Measurements from ENCODE around the gene MARCHF7.
"Not testable (repeated sequence)": the region's sequence is repeated elsewhere in the genome, so short reads cannot be mapped to it uniquely, and the experiment has no call there.

MARCHF7 gene

DNA sequence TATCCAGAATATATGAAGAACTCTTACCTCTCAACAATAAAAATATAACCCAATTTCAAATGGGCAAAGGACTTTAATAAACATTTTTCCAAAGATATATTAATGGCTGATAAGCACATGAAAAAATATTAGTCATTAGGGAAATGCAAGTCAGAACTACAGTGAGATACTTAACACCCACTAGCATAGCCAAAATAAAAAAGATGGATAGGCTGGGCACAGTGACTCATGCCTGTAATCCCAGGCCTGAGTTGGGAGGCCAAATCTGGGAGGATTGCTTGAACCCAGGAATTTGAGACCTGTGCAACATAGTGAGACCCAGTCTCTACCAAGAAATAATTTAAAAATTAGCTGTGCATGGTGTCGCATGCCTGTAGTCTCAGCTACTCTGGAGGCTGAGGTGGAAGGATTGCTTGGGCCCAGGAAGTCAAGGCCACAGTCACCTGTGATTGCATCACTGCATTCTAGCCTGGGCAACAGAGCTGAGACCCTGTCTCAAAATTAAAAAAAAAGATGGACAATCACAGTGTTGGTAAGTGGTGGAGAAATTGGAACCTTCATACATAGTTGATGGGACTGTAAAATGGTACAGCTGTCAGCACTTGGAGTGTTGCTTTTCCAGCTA is 25.1 kb downstream of the MARCHF7 start:
- no peaks in the 10 kb centered on the region for H3K27me3 Mint-ChIP-seq
- no peak overlapping the region for H3K4me3 Mint-ChIP-seq

DNA sequence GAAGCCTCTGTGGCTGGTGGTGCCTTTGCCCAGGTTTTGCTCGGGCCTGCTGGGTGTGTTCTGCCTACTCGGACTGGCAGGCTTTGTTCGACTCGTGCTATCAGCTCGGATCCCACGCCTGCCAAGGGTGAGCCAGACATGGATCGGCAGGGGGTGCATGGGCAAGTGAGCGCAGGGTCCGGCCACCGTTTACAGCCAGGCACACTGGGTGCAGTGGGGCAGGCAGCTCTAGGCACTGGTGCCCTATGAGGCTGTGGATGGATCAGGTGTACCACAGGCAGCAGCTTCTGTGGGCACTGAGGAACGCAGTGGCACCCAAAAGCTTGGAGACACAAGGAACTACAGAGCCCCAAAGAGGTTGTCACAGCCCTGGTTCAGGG is 25.6 kb downstream of the MARCHF7 start:
- no peaks in the 10 kb centered on the region for H3K27me3 Mint-ChIP-seq
- no peaks in the 10 kb centered on the region for H3K9me3 Mint-ChIP-seq
- peaks cover 32 to 45% of the 10 kb centered on the region in 2 donors for H3K36me3 Mint-ChIP-seq
- DNase-seq (no peak), ATAC-seq (replicated peaks) (no peak)
- H3K4me1 Mint-ChIP-seq, result peaks cover 5 to 17% of the 10 kb centered on the region in 2 donors
- H3K4me3 Mint-ChIP-seq, result no peak overlapping the region
- H3K27ac Mint-ChIP-seq, result peak overlapping the region; percentile 81

More for the DNA sequence above, 25.1 kb downstream of the MARCHF7 start:
- H3K36me3 Mint-ChIP-seq, result peaks cover 28 to 42% of the 10 kb centered on the region in 2 donors
- H3K27ac Mint-ChIP-seq, result no peak overlapping the region
- ATAC-seq (replicated peaks) (no peak), DNase-seq (no peak)
- no peaks in the 10 kb centered on the region for H3K9me3 Mint-ChIP-seq
- H3K4me1 Mint-ChIP-seq, result peaks cover 5 to 17% of the 10 kb centered on the region in 2 donors

DNA sequence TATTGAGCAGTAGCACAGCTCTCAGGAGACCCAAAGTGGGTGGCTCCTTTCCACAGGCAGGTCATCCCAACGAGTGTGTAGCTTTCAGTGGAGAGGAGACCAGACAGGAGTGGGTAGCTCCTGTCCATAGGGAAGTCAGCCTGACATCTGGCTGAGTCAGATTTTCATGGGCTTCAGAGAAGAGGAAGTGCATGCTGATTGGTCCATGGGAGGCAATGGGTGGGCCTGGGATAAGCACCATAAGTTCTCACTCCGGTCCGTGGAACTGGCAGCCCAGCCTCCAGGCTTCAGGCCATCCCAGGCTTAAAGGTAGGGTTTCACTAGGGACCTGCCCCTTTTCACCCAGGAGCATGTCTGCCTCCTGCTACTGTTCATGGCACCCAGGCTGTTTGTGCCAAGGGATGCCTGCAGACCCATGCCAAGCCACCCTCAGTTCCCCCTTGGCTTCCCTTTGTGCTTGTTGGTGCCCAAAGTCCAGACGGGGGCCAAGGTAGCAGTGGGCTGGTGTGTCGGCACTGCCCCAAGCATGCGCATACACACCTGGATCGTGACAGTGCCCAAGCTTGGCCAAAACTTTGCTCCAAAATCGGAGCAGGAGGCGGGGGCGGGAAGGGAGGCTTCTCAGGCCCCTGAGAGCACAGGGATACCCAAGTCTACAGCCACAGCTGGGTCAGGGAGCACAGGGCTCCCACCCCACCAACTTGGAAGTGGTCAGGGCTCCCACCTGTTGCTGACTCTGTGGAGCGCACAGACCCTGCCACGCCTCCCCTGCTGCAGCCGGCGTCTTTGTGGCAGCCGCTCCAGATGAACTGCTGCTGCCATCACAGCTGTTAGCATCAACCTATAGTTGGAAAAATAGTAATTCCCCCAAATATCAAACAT is 26.4 kb downstream of the MARCHF7 start:
- Mint-ChIP-seq H3K4me3 (no peak overlapping the region), H3K36me3 (peaks cover 37 to 51% of the 10 kb centered on the region in 2 donors), H3K4me1 (peaks cover 5 to 17% of the 10 kb centered on the region in 2 donors), H3K27me3 (no peaks in the 10 kb centered on the region), H3K9me3 (no peaks in the 10 kb centered on the region), H3K27ac (no peak overlapping the region)
- ATAC-seq (replicated peaks) (no peak), DNase-seq (no peak)

DNA sequence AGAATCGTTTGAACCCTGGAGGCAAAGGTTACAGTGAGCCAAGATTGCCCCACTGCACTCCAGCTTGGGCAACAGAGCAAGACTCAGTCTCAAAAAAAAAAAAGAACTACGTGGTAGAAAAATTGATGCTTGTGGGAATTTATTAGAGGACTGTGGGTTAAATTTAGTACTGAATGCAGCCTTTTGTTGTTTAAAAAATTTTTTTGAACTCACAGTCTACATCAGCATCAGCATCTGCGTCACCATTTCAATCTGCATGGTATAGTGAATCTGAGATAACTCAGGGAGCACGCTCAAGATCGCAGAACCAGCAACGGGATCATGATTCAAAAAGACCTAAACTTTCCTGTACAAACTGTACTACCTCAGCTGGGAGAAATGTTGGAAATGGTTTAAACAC is 30.5 kb downstream of the MARCHF7 start:
- H3K27me3 Mint-ChIP-seq, result no peaks in the 10 kb centered on the region
- ATAC-seq (replicated peaks), result no peak
- no peak overlapping the region for H3K4me3 Mint-ChIP-seq
- H3K4me1 Mint-ChIP-seq, result peaks cover 5 to 12% of the 10 kb centered on the region in 2 donors
- H3K36me3 Mint-ChIP-seq, result peaks cover 45 to 54% of the 10 kb centered on the region in 2 donors
- H3K27ac Mint-ChIP-seq, result no peak overlapping the region
- H3K9me3 Mint-ChIP-seq, result no peaks in the 10 kb centered on the region
- no peak for DNase-seq

DNA sequence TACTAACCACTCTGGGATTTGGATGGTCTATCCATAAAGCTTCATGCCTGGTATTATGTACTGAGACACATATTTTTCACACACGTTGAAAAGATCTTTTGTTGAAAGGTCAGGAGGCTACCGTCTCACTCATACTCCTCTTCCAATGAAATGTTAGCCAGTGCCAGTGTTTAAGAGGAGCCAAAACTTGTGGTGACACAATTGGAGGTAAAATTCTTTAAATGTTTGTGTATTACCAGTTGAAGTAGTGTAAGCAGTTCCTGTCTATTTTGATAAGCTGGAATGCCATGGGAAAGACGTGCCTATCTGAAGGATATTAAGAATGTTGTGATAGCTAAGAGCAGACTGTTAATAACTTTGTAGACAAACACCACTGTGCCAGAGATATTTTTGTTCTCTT is 32.1 kb downstream of the MARCHF7 start:
- DNase-seq (no peak), ATAC-seq (replicated peaks) (no peak)
- Mint-ChIP-seq H3K27me3 (no peaks in the 10 kb centered on the region), H3K9me3 (no peaks in the 10 kb centered on the region), H3K27ac (peak overlapping the region; percentile 39), H3K36me3 (peaks cover 43 to 56% of the 10 kb centered on the region in 2 donors), H3K4me3 (no peak overlapping the region), H3K4me1 (peaks cover 2 to 6% of the 10 kb centered on the region in 2 donors)

DNA sequence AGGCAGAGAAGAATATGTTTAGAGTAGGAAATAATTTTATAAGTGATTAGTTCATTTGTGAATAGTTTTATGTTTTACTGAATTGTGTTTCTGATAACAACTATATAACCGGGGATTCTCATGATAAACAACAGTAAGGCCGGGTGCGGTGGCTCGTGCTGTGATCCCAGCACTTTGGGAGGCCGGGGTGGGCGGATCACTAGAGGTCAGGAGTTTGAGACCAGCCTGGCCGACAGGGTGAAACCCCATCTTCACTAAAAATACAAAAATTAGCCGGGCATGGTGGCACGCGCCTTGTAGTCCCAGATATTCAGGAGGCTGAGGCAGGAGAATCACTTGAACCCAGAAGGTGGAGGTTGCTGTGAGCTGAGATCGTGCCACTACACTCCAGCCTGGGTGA is 32.9 kb downstream of the MARCHF7 start:
- H3K36me3 Mint-ChIP-seq, result peaks cover 41 to 53% of the 10 kb centered on the region in 2 donors

DNA sequence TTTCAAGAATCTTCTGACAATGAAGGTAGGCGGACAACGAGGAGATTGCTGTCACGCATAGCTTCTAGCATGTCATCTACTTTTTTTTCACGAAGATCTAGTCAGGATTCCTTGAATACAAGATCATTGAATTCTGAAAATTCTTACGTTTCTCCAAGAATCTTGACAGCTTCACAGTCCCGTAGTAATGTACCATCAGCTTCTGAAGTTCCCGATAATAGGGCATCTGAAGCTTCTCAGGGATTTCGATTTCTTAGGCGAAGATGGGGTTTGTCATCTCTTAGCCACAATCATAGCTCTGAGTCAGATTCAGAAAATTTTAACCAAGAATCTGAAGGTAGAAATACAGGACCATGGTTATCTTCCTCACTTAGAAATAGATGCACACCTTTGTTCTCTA is 35.8 kb downstream of the MARCHF7 start:
- Mint-ChIP-seq H3K4me1 (peaks cover 0 to 5% of the 10 kb centered on the region in 2 donors), H3K4me3 (no peak overlapping the region), H3K27ac (no peak overlapping the region), H3K27me3 (no peaks in the 10 kb centered on the region), H3K36me3 (peaks cover 46 to 51% of the 10 kb centered on the region in 2 donors), H3K9me3 (peaks cover 0 to 3% of the 10 kb centered on the region in 2 donors)
- ATAC-seq (replicated peaks), result no peak
- no peak for DNase-seq

More for the DNA sequence above, 32.9 kb downstream of the MARCHF7 start:
- not testable (repeated sequence) for H3K27ac Mint-ChIP-seq; DNase-seq; H3K27me3 Mint-ChIP-seq; H3K4me3 Mint-ChIP-seq; H3K4me1 Mint-ChIP-seq; H3K9me3 Mint-ChIP-seq; ATAC-seq (replicated peaks)

DNA sequence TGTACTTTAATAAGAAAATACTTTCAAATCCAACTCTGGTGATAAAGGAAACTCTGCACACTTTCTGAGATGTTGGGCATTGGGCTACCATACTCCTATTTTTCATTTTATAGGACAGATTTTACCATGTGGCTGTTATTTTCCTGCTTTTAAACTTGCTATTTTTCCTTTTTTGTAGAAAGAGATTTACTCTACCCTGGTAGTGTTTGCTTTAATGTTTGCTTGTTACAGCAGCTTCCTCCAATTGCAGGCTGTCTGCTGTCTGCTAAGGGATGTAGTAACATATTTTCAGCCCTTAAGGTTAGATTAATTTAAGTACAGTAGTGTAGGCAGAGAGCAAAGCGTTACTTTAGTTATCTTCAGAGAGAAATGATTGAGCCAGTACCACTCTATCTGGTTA is 38.6 kb downstream of the MARCHF7 start:
- H3K4me3 Mint-ChIP-seq, result no peak overlapping the region
- ATAC-seq (replicated peaks), result no peak
- peaks cover 0 to 5% of the 10 kb centered on the region in 2 donors for H3K4me1 Mint-ChIP-seq
- H3K27me3 Mint-ChIP-seq, result no peaks in the 10 kb centered on the region
- peaks cover 31 to 35% of the 10 kb centered on the region in 2 donors for H3K36me3 Mint-ChIP-seq
- no peak overlapping the region for H3K27ac Mint-ChIP-seq
- DNase-seq, result no peak
- peaks cover 0 to 3% of the 10 kb centered on the region in 2 donors for H3K9me3 Mint-ChIP-seq

DNA sequence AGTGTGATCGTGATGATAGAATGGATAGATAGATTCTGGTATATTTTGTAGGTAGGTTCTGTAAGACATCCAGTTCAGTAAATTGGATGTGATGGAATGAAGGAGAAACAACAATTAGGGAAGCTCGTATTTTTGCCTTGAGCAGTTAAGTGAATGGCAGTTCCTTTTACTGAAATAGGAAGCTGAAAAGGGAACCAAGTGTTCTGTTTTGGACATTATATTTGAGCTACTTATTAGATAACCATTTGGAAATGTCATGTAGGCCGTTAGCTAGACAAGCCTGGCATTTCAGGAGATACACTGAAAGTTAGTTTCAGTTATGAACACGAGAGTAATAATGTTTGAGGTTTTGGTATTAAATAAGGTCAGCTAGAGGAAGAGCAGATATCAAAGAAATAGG is 41.5 kb downstream of the MARCHF7 start:
- Mint-ChIP-seq H3K4me3 (no peak overlapping the region), H3K27me3 (no peaks in the 10 kb centered on the region), H3K9me3 (peaks cover 0 to 3% of the 10 kb centered on the region in 2 donors), H3K27ac (no peak overlapping the region), H3K4me1 (peaks cover 0 to 5% of the 10 kb centered on the region in 2 donors), H3K36me3 (peaks cover 29 to 30% of the 10 kb centered on the region in 2 donors)
- no peak for DNase-seq
- peak; percentile 76 to 77 for ATAC-seq (replicated peaks)

DNA sequence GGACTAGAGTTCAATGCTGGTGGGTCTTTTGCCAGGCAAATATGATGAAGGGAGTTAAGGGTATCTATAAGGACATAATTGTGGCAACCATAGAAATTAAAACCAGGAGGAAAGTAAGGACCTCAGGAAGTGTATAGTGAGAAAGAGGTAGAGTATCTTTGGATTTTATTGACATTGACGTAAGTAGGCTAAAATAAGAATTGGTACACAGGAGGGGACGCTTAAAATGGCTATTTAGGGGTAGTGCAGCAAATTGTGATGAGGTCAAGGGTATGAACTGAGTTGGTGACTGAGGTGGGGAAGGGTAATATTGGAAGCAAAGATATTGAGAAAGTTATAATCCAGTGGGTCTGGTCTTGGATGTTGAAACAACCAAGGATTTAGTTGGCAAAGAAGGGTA is 42.7 kb downstream of the MARCHF7 start:
- no peak for ATAC-seq (replicated peaks)
- DNase-seq, result no peak
- Mint-ChIP-seq H3K27me3 (no peaks in the 10 kb centered on the region), H3K4me3 (no peak overlapping the region), H3K9me3 (peaks cover 0 to 3% of the 10 kb centered on the region in 2 donors), H3K4me1 (peaks cover 0 to 5% of the 10 kb centered on the region in 2 donors), H3K36me3 (peaks cover 23 to 27% of the 10 kb centered on the region in 2 donors), H3K27ac (no peak overlapping the region)

DNA sequence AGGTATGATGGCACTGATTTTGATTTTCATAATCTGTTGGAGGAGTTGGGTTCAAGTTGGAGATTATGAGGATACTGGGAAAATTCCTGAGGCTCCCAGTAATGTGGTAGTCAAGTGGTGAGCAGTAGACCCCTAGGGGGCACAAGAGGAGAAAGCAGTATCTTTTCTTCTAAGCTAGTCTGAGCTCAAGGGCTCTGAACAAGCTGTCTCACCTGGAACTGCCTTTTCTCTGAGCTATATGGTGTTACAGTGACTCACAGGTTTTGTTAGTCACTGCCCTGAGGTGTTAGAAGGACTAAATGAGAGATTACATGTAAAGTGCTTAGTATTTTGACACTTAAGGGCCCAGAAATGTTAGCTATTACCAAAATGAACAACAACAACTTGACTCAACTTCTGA is 43.5 kb downstream of the MARCHF7 start:
- peaks cover 26 to 33% of the 10 kb centered on the region in 2 donors for H3K36me3 Mint-ChIP-seq
- no peak overlapping the region for H3K4me3 Mint-ChIP-seq
- H3K27me3 Mint-ChIP-seq, result no peaks in the 10 kb centered on the region
- no peak overlapping the region for H3K27ac Mint-ChIP-seq
- no peak for DNase-seq
- H3K9me3 Mint-ChIP-seq, result peaks cover 0 to 3% of the 10 kb centered on the region in 2 donors
- ATAC-seq (replicated peaks), result peak in 1 of 2 donors; percentile 27
- peaks cover 0 to 5% of the 10 kb centered on the region in 2 donors for H3K4me1 Mint-ChIP-seq

DNA sequence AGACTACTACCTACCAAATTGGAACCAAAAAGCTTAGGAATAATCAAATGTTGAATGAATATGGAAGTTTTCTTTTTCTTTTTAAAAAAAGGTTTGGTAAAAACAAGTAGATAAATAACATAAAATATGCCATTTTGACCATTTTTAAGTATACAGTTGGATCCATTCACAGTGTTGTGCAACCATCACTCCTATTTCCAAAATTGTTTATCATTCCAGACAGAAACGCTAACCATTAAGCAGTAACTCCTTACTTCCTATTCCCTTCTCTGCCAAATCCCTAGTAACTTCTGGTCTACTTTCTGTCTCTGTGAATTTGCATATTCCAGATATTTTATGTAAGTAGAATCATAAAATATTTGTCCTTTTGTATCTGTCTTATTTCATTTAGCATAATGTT is 45.9 kb downstream of the MARCHF7 start:
- no peak overlapping the region for H3K4me3 Mint-ChIP-seq
- peaks cover 20 to 25% of the 10 kb centered on the region in 2 donors for H3K36me3 Mint-ChIP-seq
- no peaks in the 10 kb centered on the region for H3K27me3 Mint-ChIP-seq
- H3K9me3 Mint-ChIP-seq, result no peaks in the 10 kb centered on the region
- DNase-seq (no peak), ATAC-seq (replicated peaks) (no peak)
- no peak overlapping the region for H3K27ac Mint-ChIP-seq
- no peaks in the 10 kb centered on the region for H3K4me1 Mint-ChIP-seq

DNA sequence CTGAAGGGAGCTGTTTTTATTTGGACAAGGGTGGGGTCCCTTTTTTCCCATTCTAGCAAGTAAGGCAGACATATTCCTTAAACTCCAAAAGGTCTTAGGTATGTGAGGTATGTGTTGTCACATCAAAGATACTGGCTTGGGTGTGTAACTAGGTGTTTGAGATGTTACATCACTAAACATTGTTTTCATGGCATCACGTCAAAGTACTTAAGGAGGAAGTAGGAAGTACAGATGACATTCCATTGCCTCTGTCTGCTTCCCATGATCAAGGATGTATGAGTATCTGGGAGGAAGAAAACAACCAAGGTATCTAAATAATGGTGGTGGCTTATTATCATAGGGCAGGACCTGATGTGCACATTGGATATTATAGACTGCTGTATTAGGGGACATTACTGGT is 46.4 kb downstream of the MARCHF7 start:
- Mint-ChIP-seq H3K9me3 (no peaks in the 10 kb centered on the region), H3K27ac (no peak overlapping the region)

DNA sequence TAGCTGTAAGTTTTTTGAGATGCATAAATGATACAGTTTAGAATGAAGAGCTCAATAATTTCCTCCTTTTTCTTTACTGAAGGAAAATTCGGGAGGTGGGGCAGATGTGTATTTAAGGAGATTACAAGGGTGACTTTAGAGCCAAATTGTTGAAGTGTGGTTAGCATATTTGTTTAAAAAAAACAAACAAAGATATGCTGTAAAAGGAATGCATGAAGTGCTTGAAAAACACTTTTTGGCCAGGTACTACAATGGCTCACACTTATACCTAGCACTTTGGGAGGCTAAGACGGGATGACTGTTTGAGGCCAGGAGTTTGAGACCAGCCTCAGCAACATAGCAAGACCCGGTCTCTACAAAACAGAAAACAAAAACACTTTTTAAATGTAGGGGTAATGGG is 47.3 kb downstream of the MARCHF7 start:
- Mint-ChIP-seq H3K4me1 (no peaks in the 10 kb centered on the region), H3K36me3 (peaks cover 23 to 28% of the 10 kb centered on the region in 2 donors), H3K4me3 (no peak overlapping the region), H3K9me3 (no peaks in the 10 kb centered on the region), H3K27me3 (no peaks in the 10 kb centered on the region), H3K27ac (no peak overlapping the region)
- DNase-seq (no peak), ATAC-seq (replicated peaks) (no peak)

More for the DNA sequence above, 46.4 kb downstream of the MARCHF7 start:
- peaks cover 23 to 25% of the 10 kb centered on the region in 2 donors for H3K36me3 Mint-ChIP-seq
- H3K27me3 Mint-ChIP-seq, result no peaks in the 10 kb centered on the region
- no peak overlapping the region for H3K4me3 Mint-ChIP-seq
- DNase-seq, result no peak
- ATAC-seq (replicated peaks), result no peak
- H3K4me1 Mint-ChIP-seq, result no peaks in the 10 kb centered on the region

DNA sequence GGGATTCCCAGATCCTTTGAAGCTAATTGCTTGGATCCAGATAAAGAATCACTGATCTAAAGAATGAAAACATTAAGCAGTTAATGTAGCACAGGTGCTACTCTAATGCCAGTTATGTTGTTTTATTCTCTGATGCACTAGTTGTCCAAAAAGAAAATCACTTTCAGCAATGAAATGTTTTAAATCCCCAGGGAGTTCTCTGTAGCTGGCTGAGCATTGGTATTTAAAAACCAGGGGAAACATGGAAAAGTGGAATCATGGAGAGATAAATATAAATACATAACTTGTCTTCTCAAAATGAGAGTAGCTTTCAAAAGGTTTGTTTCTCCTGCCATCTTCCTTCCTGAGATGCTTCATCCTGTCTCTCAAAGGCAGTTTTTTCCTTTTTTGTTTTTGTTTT is 48.0 kb downstream of the MARCHF7 start:
- Mint-ChIP-seq H3K36me3 (peaks cover 28 to 33% of the 10 kb centered on the region in 2 donors), H3K9me3 (no peaks in the 10 kb centered on the region), H3K27me3 (no peaks in the 10 kb centered on the region), H3K4me1 (no peaks in the 10 kb centered on the region), H3K27ac (no peak overlapping the region), H3K4me3 (no peak overlapping the region)
- no peak for ATAC-seq (replicated peaks)
- no peak for DNase-seq
